Psoas muscle (tissue), 7 donors: ENCODE measurements around the gene MTIF2. TPM values are rescaled to one million over a fixed set of nuclear protein-coding genes. Genes with fewer than 3 reads are reported as not detected.

Experiments used
- polyA plus RNA-seq, 3 donors: library from polyadenylated mRNA; stranded (reverse); fragments of 200-250 nt; gene quantifications; one replicate each; pipeline ENCODE4 v1.2.3, GENCODE V29; 2013
- total RNA-seq, 4 donors: library from RNA; stranded (reverse); fragmentation: NEBNext Ultra II Directional in 2 of 4; extraction: Animal tissue kit (Norgen Biotek cat#: 25700) in 2 of 4; gene quantifications; one replicate each; pipeline versions ENCODE4 v1.2.1 to v1.2.4, GENCODE V29; 2021 to 2023
- donor health status: healthy with polysubstance abuse.
- donor health status: DM: no; HTN: no; CAD: no; lungs with moderate emphysema.
- donor health status: Bipolar disorder and iron deficiency.
- donor health status: healthy.
- donor health status: DM: no; HTN: no; CAD: no.
- donor health status: DM: no; HTN: no; CAD: no.
- donor health status: DM: yes; HTN: yes; CAD: no.

The MTIF2 gene
- total and polyA plus RNA-seq, 7 donors: 31.8 to 64.6 (median 39.5) TPM

Other genes starting within 250 kb of the MTIF2 start
- gene RTN4, start 218.8 kb downstream of the MTIF2 start, total RNA-seq: 100 to 1,000 TPM; 235 to 394 (median 302) TPM
- 100 to 1,000 TPM; 168 to 542 (median 289) TPM for gene RTN4, start 218.8 kb downstream of the MTIF2 start, polyA plus RNA-seq
- 1 to 10 TPM; 2.1 to 3.7 (median 2.8) TPM for gene CLHC1, start 36.9 kb downstream of the MTIF2 start, total RNA-seq
- 1 to 10 TPM in 2 of 3 donors, under 1 TPM in 1; 0.47 to 6.8 (median 3.2) TPM for gene CLHC1, start 36.9 kb downstream of the MTIF2 start, polyA plus RNA-seq
- gene RPS27A, start 36.5 kb downstream of the MTIF2 start, total RNA-seq: 100 to 1,000 TPM; 360 to 487 (median 465) TPM
- 1,000 to 10,000 TPM; 1,032 to 1,630 (median 1,275) TPM for gene RPS27A, start 36.5 kb downstream of the MTIF2 start, polyA plus RNA-seq
- 10 to 100 TPM; 12.3 to 21.4 (median 16.8) TPM for gene CCDC88A, start 150.6 kb upstream of the MTIF2 start, total RNA-seq
- 1 to 10 TPM; 4.7 to 8.9 (median 5.6) TPM for gene CCDC88A, start 150.6 kb upstream of the MTIF2 start, polyA plus RNA-seq